Midbrain (tissue), 1 donor: ENCODE results near the gene MAP4K4.

Experiments
- DNase-seq: peaks from one replicate; lab custom pipeline; 2025; lab: John Stamatoyannopoulos, UW

The MAP4K4 gene

DNA sequence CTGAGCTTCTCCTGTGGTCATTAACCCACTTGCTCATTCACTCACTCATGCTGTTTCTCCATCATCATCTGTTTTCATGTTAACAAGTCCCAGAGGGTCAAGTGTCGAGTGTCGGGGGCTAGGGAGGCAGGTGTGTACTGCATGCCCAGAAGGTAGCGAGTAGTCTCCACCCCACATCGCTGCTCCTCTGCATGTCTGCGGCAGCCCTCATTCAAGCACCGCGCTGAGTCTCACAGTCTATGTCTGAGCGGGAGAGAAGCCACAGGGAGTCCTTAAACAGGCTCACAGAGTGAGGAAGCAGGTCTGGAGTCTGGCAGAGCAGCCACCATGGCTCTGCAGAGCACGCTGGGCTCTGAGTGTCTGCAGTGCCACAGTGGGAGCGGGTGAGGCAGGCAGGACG lies 172.9 kb downstream of the MAP4K4 start:
- no peak for DNase-seq

GRCh38 chr2:101871480-101871879 lies 174.0 kb downstream of the MAP4K4 start:
- DNase-seq, result no peak

- no peak for DNase-seq
Observed at GRCh38 chr2:101872480-101872879, 175.0 kb downstream of the MAP4K4 start.

DNA sequence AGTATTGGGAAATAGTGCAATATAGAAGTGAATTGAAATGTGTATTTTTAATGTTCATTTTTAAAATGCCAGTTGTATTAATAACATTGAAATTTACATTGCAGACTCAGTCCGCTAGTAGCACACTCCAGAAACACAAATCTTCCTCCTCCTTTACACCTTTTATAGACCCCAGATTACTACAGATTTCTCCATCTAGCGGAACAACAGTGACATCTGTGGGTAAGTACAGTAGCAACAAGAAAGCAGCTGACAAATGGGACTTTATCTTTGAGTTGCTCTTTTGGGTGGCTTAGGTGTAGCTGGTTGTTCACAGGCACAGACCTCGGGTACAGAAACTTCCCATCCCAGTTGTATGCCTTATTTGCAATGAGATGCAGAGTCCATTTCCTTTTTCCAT lies 176.0 kb downstream of the MAP4K4 start:
- DNase-seq, result no peak

- DNase-seq, result no peak
Observed at GRCh38 chr2:101874069-101874468, 176.6 kb downstream of the MAP4K4 start.

GRCh38 chr2:101879466-101879865 lies 182.0 kb downstream of the MAP4K4 start:
- DNase-seq, result no peak

DNA sequence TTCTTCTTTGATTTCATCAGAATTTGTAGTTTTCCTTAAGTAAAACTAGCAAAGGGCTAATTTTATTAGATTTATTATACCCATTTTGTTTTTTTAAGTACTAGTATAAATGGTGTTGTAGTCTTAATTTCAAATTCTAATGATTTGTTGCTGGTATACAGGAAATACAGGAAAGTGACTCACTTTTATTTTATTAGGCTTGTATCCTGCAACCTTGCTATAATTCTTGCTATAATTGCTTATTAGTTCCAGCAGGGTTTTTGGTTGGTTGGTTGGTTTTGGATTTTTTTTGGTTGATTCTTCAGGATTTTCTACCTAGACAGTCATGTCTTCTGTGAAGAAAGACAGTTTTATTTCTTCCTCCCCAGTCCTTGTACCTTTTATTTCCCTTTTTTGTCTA lies 183.6 kb downstream of the MAP4K4 start:
- no peak for DNase-seq

- no peak for DNase-seq
Observed at GRCh38 chr2:101882769-101883307, 185.3 kb downstream of the MAP4K4 start.

DNA sequence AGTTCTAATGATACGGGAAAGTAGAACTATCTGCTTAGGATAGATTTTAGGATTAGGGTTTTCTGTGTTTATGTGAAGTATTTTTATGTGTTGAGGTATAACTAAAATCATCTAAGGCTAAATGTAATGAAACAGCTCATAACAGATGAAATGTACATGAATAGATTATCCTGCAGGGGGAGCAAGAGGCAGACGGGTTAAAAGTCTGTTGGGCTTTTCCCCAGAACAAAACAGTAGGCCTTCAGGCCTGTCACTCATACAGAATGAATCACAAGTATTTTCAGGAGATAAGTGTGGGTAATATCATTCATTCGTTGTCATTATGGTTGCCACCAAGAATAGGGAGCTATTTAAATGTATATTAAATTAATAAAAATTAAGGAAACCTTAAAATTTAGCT lies 186.4 kb downstream of the MAP4K4 start:
- DNase-seq, result no peak

GRCh38 chr2:101884423-101884822 lies 186.9 kb downstream of the MAP4K4 start:
- DNase-seq, result no peak

DNA sequence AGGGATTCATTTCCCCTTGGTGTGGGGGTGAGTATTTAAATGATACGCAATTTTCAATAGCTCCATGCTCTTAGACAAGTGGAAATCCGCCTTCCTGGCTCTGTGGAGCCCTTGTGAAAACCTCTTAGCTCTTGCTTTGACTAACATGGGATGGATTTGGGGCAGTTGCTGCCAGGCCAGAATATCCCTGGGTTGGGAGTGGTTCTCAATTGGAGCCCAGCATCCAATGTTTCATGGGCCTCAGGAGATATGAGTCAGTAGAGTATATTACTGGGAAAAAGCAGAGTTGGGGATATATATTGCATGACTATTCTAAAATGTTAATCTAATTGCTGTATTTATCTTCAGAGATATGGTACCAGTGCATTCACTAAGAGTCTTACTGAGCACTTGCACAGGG lies 189.8 kb downstream of the MAP4K4 start:
- DNase-seq, result no peak

GRCh38 chr2:101889460-101890098 lies 192.1 kb downstream of the MAP4K4 start:
- DNase-seq, result no peak

DNA sequence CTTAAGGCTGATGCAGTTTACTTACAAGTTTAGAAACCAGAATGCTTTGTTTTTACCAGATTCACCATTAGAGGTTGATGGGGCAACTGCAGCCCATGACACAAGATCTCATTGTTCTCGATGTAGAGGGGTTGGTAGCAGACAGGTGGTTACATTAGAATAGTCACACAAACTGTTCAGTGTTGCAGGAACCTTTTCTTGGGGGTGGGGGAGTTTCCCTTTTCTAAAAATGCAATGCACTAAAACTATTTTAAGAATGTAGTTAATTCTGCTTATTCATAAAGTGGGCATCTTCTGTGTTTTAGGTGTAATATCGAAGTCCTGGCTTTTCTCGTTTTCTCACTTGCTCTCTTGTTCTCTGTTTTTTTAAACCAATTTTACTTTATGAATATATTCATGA lies 194.9 kb downstream of the MAP4K4 start:
- no peak for DNase-seq

DNA sequence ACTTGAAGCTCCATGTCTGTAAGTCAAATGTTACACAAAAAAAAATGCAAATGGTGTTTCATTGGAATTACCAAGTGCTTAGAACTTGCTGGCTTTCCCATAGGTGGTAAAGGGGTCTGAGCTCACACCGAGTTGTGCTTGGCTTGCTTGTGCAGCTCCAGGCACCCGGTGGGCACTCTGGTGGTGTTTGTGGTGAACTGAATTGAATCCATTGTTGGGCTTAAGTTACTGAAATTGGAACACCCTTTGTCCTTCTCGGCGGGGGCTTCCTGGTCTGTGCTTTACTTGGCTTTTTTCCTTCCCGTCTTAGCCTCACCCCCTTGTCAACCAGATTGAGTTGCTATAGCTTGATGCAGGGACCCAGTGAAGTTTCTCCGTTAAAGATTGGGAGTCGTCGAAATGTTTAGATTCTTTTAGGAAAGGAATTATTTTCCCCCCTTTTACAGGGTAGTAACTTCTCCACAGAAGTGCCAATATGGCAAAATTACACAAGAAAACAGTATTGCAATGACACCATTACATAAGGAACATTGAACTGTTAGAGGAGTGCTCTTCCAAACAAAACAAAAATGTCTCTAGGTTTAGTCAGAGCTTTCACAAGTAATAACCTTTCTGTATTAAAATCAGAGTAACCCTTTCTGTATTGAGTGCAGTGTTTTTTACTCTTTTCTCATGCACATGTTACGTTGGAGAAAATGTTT lies 196.3 kb downstream of the MAP4K4 start:
- DNase-seq, result no peak

GRCh38 chr2:101895039-101895438 lies 197.5 kb downstream of the MAP4K4 start:
- DNase-seq, result no peak

- no peak for DNase-seq
Observed at GRCh38 chr2:101895819-101896322, 198.4 kb downstream of the MAP4K4 start.

DNA sequence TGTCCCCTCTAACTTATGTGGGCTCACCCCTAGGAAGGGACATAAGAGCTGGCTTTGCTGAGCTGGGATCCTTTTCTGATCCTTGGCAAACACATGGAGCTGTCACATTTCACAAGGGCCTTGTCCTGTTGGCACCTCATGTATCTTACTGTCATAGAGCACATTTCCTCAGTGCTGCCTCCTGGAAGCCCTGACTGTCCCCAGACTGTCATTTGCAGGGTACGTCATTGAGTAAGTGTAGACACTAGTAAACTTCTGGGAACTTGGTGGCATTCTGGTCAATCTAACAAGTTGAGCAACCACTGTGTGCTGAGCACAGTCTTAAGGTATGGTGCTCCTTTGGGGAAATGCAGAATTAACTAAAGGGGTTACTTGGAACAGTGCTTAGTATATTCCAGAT lies 199.8 kb downstream of the MAP4K4 start:
- no peak for DNase-seq

GRCh38 chr2:101899265-101899664 lies 201.8 kb downstream of the MAP4K4 start:
- no peak for DNase-seq

GRCh38 chr2:101899871-101900270 lies 202.4 kb downstream of the MAP4K4 start:
- DNase-seq, result no peak

- DNase-seq, result no peak
Observed at GRCh38 chr2:101900375-101900774, 202.9 kb downstream of the MAP4K4 start.

DNA sequence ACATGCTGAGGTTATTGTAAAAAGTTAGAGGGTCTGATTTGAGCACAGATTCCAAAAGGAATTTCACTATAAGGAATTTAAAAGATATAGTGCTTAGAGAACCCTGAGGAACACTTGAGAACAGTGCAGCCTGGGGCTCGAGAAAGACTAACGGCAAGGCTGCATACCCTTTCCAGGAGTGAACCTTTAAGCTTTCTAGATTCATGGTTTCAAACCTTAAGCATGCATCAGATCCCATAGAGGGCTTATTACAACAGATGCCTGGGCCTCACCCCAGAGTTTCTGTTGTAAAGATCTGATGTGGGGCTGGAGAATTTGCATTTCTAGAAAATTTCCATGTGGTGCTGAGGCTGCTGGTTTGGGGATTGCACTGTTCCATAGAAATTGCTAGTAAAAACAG lies 203.7 kb downstream of the MAP4K4 start:
- DNase-seq, result no peak

DNA sequence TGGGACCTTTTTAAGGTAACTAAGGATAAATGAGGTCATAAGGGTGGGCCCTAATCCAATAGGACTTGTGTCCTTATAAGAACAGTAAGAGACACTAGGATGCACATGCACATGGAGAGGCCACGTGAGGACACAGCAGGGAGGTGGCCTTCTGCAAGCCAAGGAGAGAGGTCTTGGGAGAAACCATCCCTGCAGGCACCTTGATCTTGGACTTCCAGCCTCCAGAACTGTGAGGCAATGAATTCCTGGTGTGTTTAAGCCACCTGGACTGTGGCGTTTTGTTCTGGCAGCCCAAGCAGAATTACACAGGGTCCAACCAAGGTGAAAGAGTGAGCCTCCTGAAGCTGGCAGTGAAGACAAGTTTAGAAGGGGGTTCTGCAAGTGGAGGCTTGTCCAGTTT lies 204.7 kb downstream of the MAP4K4 start:
- DNase-seq, result no peak

- no peak for DNase-seq
Observed at GRCh38 chr2:101904916-101905315, 207.4 kb downstream of the MAP4K4 start.
